Natural killer cell (primary cell): ENCODE results near the gene SHB. TPM values are rescaled to one million over a fixed set of nuclear protein-coding genes. Genes with fewer than 3 reads are reported as not detected.

Experiments
- ATAC-seq, 3 donors: fragments of 150-1000 bp in 2 of 3; fragments of 200-7000 bp in 1 of 3; cut with Tn5 transposase; 1 replicate in 1 of 3; 2 replicates in 2 of 3; pipeline ENCODE4 v1.10.0; 2021; ENCODE audit warnings: mild to moderate bottlenecking in 2 of 3, moderate library complexity in 2 of 3
- DNase-seq, 2 donors: peaks; one replicate each; pipeline versions ENCODE4 v3.0.0 to v3.0.0-alpha.2; 2013 to 2021; ENCODE audit warnings: mixed read lengths in 1 of 2
- H3K27ac ChIP-seq: one replicate; pipeline ENCODE4 v1.5.1; 2013; ENCODE audit warnings: mild to moderate bottlenecking, low read length
- H3K27me3 ChIP-seq: one replicate; pipeline ENCODE4 v1.6.1; 2013; ENCODE audit warnings: low read length; ENCODE audit not compliant: control insufficient read depth, insufficient read depth
- H3K36me3 ChIP-seq: one replicate; pipeline ENCODE4 v1.6.1; 2013; ENCODE audit warnings: low read length; ENCODE audit not compliant: control insufficient read depth, insufficient read depth
- H3K4me1 ChIP-seq: one replicate; pipeline ENCODE4 v1.6.1; 2013; ENCODE audit warnings: low read length; ENCODE audit not compliant: control insufficient read depth, insufficient read depth
- H3K4me3 ChIP-seq: one replicate; pipeline ENCODE4 v1.5.1; 2013; ENCODE audit warnings: low read length
- H3K9me3 ChIP-seq: one replicate; pipeline ENCODE4 v1.6.1; 2013; ENCODE audit warnings: low read length; ENCODE audit not compliant: control insufficient read depth, insufficient read depth
- H3K27ac Mint-ChIP-seq, 2 donors: one replicate each; pipeline ENCODE4 v1.8.0; 2022; ENCODE audit warnings: mild to moderate bottlenecking in 2 of 2, mixed read lengths in 2 of 2, moderate library complexity in 1 of 2
- H3K27me3 Mint-ChIP-seq, 2 donors: one replicate each; pipeline ENCODE4 v1.8.0; 2022; ENCODE audit warnings: low read depth in 2 of 2, mixed read lengths in 2 of 2
- H3K36me3 Mint-ChIP-seq: one replicate; pipeline ENCODE4 v1.8.0; 2022; ENCODE audit warnings: mixed read lengths
- H3K4me1 Mint-ChIP-seq, 2 donors: one replicate each; pipeline ENCODE4 v1.8.0; 2022; ENCODE audit warnings: mixed read lengths in 2 of 2
- H3K4me3 Mint-ChIP-seq: one replicate; pipeline ENCODE4 v1.8.0; 2022; ENCODE audit warnings: mild to moderate bottlenecking, moderate library complexity, mixed read lengths
- H3K9me3 Mint-ChIP-seq, 2 donors: one replicate each; pipeline ENCODE4 v1.8.0; 2022; ENCODE audit warnings: mixed read lengths in 2 of 2
- WGBS: methylation state at CpG from one replicate; pipeline ENCODE4 v1.1.7; 2013; ENCODE audit warnings: missing lambda C conversion rate; ENCODE audit not compliant: insufficient coverage; 5-methylcytosine and 5-hydroxymethylcytosine counted together
- intact Hi-C: fragments of 100-400 bp; cut with micrococcal nuclease; formaldehyde crosslinking; loops from one replicate; pipeline ENCODE4 v1.14.2; 2022
- total RNA-seq, 4 donors: library from RNA; stranded (reverse); fragments of 120-200 nt in 1 of 4; gene quantifications; one replicate each; pipeline versions ENCODE4 v1.2.3 to v1.2.4, GENCODE V29; 2013 to 2022
- TF ChIP-seq, protein P1 (sequence below): fragments of 200-600 bp; IDR thresholded peaks from one replicate; pipeline ENCODE4 v1.8.0; 2022; ENCODE audit warnings: antibody characterized with exemption

Gene SHB
- total RNA-seq, 3 donors from 2014 or later (not counting 1 experiment from before 2014, with no cell fraction given) = 2.7 to 7.1 (median 2.9) TPM

DNA sequence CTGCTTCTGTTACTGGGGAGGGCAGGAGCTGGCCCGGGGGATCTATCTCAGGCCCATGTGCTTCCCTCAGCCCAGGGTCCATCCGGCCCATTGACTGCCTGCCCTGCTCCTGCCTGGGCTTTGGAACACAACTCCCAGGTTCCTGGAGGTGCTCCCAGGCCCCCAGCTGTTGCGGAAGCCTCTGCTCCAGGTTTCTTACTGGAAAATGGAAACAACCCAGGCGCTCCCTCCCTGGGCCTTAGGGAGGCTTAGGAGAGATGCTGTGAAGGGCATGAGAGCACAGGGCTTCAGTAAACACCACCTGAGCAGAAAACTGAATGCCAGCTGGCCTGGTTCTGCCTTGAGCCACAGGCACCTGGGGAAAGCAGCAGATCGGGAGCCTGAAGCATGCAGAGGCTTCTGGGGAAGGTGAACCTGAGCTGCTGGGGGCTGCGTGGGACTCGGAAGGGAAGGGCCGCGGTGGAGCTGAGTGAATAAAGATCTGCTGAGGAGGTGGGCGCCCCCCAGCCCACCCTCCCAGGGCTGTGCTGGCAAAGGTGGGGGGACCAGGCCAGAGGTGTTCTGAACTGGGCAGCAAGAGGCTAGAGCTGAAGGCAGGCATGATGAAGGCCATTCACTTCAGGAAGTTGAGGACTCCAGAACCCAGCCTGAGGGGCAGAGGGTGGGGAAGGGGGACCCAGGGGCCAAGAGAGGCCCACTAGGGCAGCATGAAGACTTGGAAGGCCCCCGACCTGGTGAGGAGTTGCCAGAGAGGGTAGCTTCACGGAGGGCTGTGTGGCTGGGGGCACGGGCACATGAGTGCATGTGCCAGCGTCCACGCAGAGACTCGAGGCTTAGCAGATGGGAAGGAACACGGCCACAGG lies 64.8 kb downstream of the SHB start:
- 89% methylated on average over 17 of the region's 17 CpGs for WGBS

DNA sequence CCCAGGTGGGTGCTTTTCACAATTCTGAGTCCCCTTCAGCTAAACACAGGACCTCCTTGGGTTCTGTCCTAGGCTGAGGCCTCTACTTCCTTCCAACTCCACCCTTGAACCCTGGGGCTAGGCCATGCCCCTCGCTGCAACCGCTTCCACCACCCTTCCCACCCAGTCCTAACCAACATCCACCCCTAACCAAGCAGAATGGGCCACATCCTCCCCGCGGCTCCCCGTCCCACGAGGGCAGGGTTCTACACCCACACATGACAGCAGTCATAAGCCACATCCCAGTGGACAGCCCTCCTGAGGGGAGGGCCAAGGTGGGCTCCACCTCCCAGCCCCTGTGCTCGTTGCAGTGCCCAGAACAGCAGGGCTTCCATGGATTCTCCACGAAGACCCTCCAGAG lies 65.8 kb downstream of the SHB start:
- intact Hi-C loops = no loop called here
- no peak overlapping the region for H3K27ac ChIP-seq
- TF ChIP-seq, protein P1, sequence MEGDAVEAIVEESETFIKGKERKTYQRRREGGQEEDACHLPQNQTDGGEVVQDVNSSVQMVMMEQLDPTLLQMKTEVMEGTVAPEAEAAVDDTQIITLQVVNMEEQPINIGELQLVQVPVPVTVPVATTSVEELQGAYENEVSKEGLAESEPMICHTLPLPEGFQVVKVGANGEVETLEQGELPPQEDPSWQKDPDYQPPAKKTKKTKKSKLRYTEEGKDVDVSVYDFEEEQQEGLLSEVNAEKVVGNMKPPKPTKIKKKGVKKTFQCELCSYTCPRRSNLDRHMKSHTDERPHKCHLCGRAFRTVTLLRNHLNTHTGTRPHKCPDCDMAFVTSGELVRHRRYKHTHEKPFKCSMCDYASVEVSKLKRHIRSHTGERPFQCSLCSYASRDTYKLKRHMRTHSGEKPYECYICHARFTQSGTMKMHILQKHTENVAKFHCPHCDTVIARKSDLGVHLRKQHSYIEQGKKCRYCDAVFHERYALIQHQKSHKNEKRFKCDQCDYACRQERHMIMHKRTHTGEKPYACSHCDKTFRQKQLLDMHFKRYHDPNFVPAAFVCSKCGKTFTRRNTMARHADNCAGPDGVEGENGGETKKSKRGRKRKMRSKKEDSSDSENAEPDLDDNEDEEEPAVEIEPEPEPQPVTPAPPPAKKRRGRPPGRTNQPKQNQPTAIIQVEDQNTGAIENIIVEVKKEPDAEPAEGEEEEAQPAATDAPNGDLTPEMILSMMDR = no peak
- H3K4me3 ChIP-seq = no peak overlapping the region
- 31% methylated on average over 8 of the region's 8 CpGs for WGBS
- peaks cover 53 to 76% of the 10 kb centered on the region in 2 donors for H3K4me1 Mint-ChIP-seq
- DNase-seq = peak; percentile 10 to 25
- no peaks in the 10 kb centered on the region for H3K9me3 ChIP-seq
- peaks cover 0 to 2% of the 10 kb centered on the region in 2 donors for H3K27me3 Mint-ChIP-seq
- no peaks in the 10 kb centered on the region for H3K9me3 Mint-ChIP-seq
- H3K27me3 ChIP-seq = no peaks in the 10 kb centered on the region
- H3K36me3 ChIP-seq = no peaks in the 10 kb centered on the region
- H3K36me3 Mint-ChIP-seq = no peaks in the 10 kb centered on the region
- peaks cover 39% of the 10 kb centered on the region for H3K4me1 ChIP-seq
- H3K27ac Mint-ChIP-seq = peak overlapping the region; percentile 21 to 77
- ATAC-seq = peak; percentile 67 to 82 (median 68)
- peak overlapping the region; percentile 45 for H3K4me3 Mint-ChIP-seq

More for the DNA sequence above, 64.8 kb downstream of the SHB start:
- Histone ChIP-seq H3K27me3 (no peaks in the 10 kb centered on the region), H3K4me3 (no peak overlapping the region), H3K36me3 (no peaks in the 10 kb centered on the region), H3K27ac (no peak overlapping the region), H3K9me3 (no peaks in the 10 kb centered on the region), H3K4me1 (peaks cover 41% of the 10 kb centered on the region)
- no peaks in the 10 kb centered on the region for H3K36me3 Mint-ChIP-seq
- DNase-seq (no peak), ATAC-seq (no peak)
- no peaks in the 10 kb centered on the region for H3K9me3 Mint-ChIP-seq
- H3K27me3 Mint-ChIP-seq = peaks cover 0 to 2% of the 10 kb centered on the region in 2 donors
- H3K27ac Mint-ChIP-seq = peak overlapping the region; percentile 21 to 80
- intact Hi-C loops = no loop called here
- H3K4me1 Mint-ChIP-seq = peaks cover 62 to 80% of the 10 kb centered on the region in 2 donors
- TF ChIP-seq, protein P1 = no peak
- H3K4me3 Mint-ChIP-seq = no peak overlapping the region

DNA sequence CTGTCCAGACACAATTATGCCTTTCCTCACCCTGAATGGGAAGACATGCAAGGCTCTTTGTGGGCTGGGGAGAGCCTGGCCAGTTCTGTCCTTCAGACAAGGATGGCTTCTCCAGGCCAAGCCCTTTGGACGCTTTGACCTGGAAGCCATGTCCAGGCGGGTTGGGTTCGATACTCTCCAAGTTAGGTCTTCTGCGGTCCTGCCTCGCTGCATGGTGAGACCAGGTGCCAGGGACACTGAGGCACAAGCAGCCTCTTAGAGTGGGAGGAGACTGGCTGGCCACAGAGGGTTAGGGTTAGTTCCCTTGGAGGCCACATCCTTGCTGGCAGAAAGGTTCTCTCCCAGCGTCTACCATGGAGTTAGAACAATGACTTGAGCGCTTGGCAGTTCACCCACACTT lies 67.6 kb downstream of the SHB start:
- H3K27me3 ChIP-seq = no peaks in the 10 kb centered on the region
- Mint-ChIP-seq H3K4me3 (no peak overlapping the region), H3K27ac (no peak overlapping the region), H3K4me1 (peaks cover 43 to 63% of the 10 kb centered on the region in 2 donors), H3K27me3 (peaks cover 0 to 2% of the 10 kb centered on the region in 2 donors), H3K36me3 (no peaks in the 10 kb centered on the region), H3K9me3 (no peaks in the 10 kb centered on the region)
- intact Hi-C loops = no loop called here
- no peak overlapping the region for H3K27ac ChIP-seq
- no peak overlapping the region for H3K4me3 ChIP-seq
- no peaks in the 10 kb centered on the region for H3K9me3 ChIP-seq
- H3K36me3 ChIP-seq = no peaks in the 10 kb centered on the region
- TF ChIP-seq, protein P1 = no peak
- WGBS = 87% methylated on average over 7 of the region's 7 CpGs
- peaks cover 29% of the 10 kb centered on the region for H3K4me1 ChIP-seq
- ATAC-seq (no peak), DNase-seq (no peak)
